H9 (cell line): Measurements from ENCODE around the gene CLMP. TPM values are rescaled to one million over a fixed set of nuclear protein-coding genes. Genes with fewer than 3 reads are reported as not detected.

Source experiments
- DNase-seq: peaks from one replicate; pipeline ENCODE4 v3.0.0-alpha.2; 2017
- H2AFZ ChIP-seq: one replicate; pipeline ENCODE4 v1.6.1; 2013; ENCODE audit warnings: mild to moderate bottlenecking, low read length, control low read depth, moderate library complexity
- H2AK5ac ChIP-seq: 2 replicates; pipeline ENCODE4 v1.6.1; 2013; ENCODE audit warnings: low read length, control low read depth, mixed read lengths; ENCODE audit not compliant: insufficient read length
- H2BK120ac ChIP-seq: one replicate; pipeline ENCODE4 v1.6.1; 2013; ENCODE audit warnings: low read depth, mild to moderate bottlenecking, low read length, control low read depth, inconsistent platforms; ENCODE audit not compliant: poor library complexity, severe bottlenecking
- H2BK12ac ChIP-seq: 2 replicates; pipeline ENCODE4 v1.6.1; 2013; ENCODE audit warnings: low read length, control low read depth, mixed read lengths, low read depth; ENCODE audit not compliant: insufficient read length
- H2BK15ac ChIP-seq: 2 replicates; pipeline ENCODE4 v1.6.1; 2013; ENCODE audit warnings: low read depth, low read length, control low read depth
- H2BK20ac ChIP-seq: one replicate; pipeline ENCODE4 v1.6.1; 2013; ENCODE audit warnings: low read depth, mild to moderate bottlenecking, low read length, control low read depth, inconsistent platforms; ENCODE audit not compliant: poor library complexity, severe bottlenecking
- H2BK5ac ChIP-seq: 2 replicates; pipeline ENCODE4 v1.6.1; 2013; ENCODE audit warnings: low read length, control low read depth, mixed read lengths; ENCODE audit not compliant: insufficient read length
- H3K14ac ChIP-seq: 2 replicates; pipeline ENCODE4 v1.6.1; 2013; ENCODE audit warnings: low read length, control low read depth; ENCODE audit not compliant: insufficient read depth
- H3K18ac ChIP-seq: 2 replicates; pipeline ENCODE4 v1.6.1; 2013; ENCODE audit warnings: low read depth, mild to moderate bottlenecking, mixed read lengths, low read length, control low read depth; ENCODE audit not compliant: insufficient read length
- H3K23ac ChIP-seq: 2 replicates; pipeline ENCODE4 v1.6.1; 2013; ENCODE audit warnings: low read length, control low read depth, mixed read lengths, low read depth; ENCODE audit not compliant: insufficient read length
- H3K23me2 ChIP-seq: 2 replicates; pipeline ENCODE4 v1.6.1; 2013; ENCODE audit warnings: low read depth, mild to moderate bottlenecking, mixed read lengths, low read length, control low read depth; ENCODE audit not compliant: insufficient read length, poor library complexity, severe bottlenecking
- H3K27ac ChIP-seq: 2 replicates; pipeline ENCODE4 v1.5.1; 2013; ENCODE audit warnings: low read length, control low read depth, mixed read lengths, low read depth; ENCODE audit not compliant: insufficient read length
- H3K27me3 ChIP-seq: 2 replicates; pipeline ENCODE4 v1.6.1; 2013; ENCODE audit warnings: low read length, control low read depth, inconsistent platforms; ENCODE audit not compliant: insufficient read depth
- H3K4ac ChIP-seq: 2 replicates; pipeline ENCODE4 v1.6.1; 2013; ENCODE audit warnings: low read depth, mild to moderate bottlenecking, control low read depth, inconsistent platforms, low read length, moderate library complexity
- H3K4me1 ChIP-seq: 2 replicates; pipeline ENCODE4 v1.6.1; 2013; ENCODE audit warnings: low read length, control low read depth, inconsistent platforms; ENCODE audit not compliant: insufficient read depth
- H3K4me2 ChIP-seq: 2 replicates; pipeline ENCODE4 v1.6.1; 2013; ENCODE audit warnings: low read length, control low read depth, mixed read lengths; ENCODE audit not compliant: insufficient read length, insufficient read depth
- H3K56ac ChIP-seq: 2 replicates; pipeline ENCODE4 v1.6.1; 2013; ENCODE audit warnings: low read depth, mild to moderate bottlenecking, mixed read lengths, low read length, control low read depth; ENCODE audit not compliant: insufficient read length
- H3K79me1 ChIP-seq: 2 replicates; pipeline ENCODE4 v1.6.1; 2013; ENCODE audit warnings: low read depth, mild to moderate bottlenecking, moderate library complexity, low read length, control low read depth, inconsistent platforms; ENCODE audit not compliant: insufficient read depth, poor library complexity, severe bottlenecking
- H3K79me2 ChIP-seq: 2 replicates; pipeline ENCODE4 v1.6.1; 2013; ENCODE audit warnings: low read length, control low read depth, inconsistent platforms; ENCODE audit not compliant: insufficient read depth
- H3K9ac ChIP-seq: 2 replicates; pipeline ENCODE4 v1.6.1; 2013; ENCODE audit warnings: low read length, control low read depth, mixed read lengths; ENCODE audit not compliant: insufficient read length; ENCODE audit errors: extremely low read depth
- H3K9me3 ChIP-seq: one replicate; pipeline ENCODE4 v1.6.1; 2013; ENCODE audit warnings: low read depth, low read length, inconsistent platforms; ENCODE audit not compliant: control insufficient read depth
- H3T11ph ChIP-seq: one replicate; pipeline ENCODE4 v1.6.1; 2013; ENCODE audit warnings: mild to moderate bottlenecking, low read length, control low read depth, inconsistent platforms
- H4K20me1 ChIP-seq: one replicate; pipeline ENCODE4 v1.6.1; 2013; ENCODE audit not compliant: control insufficient read depth, insufficient read length, insufficient read depth
- H4K5ac ChIP-seq: 2 replicates; pipeline ENCODE4 v1.6.1; 2013; ENCODE audit warnings: low read depth, mild to moderate bottlenecking, mixed read lengths, low read length, control low read depth; ENCODE audit not compliant: insufficient read length
- H4K8ac ChIP-seq: replicated peaks from 2 replicates; pipeline ENCODE4 v1.6.1; 2013; ENCODE audit warnings: low read length, control low read depth, mixed read lengths, low read depth; ENCODE audit not compliant: insufficient read length
- H4K91ac ChIP-seq: 2 replicates; pipeline ENCODE4 v1.6.1; 2013; ENCODE audit warnings: low read depth, mild to moderate bottlenecking, moderate library complexity, mixed read lengths, low read length, control low read depth; ENCODE audit not compliant: insufficient read length
- H3K27ac Mint-ChIP-seq, 3 experiments: 2 replicates in 2 of 3; 3 replicates in 1 of 3; pipeline ENCODE4 v1.8.0; 2020 to 2021; ENCODE audit warnings: mixed read lengths in 3 of 3, mild to moderate bottlenecking in 1 of 3, moderate library complexity in 1 of 3
- H3K27me3 Mint-ChIP-seq: 2 replicates; pipeline ENCODE4 v1.8.0; 2021; ENCODE audit warnings: low read depth, mild to moderate bottlenecking, moderate library complexity, mixed read lengths
- H3K36me3 Mint-ChIP-seq, 3 experiments: 2 replicates in 2 of 3; 3 replicates in 1 of 3; pipeline ENCODE4 v1.8.0; 2020 to 2021; ENCODE audit warnings: low read depth in 3 of 3, mixed read lengths in 3 of 3; ENCODE audit not compliant: insufficient read depth in 1 of 3
- H3K4me1 Mint-ChIP-seq, 2 experiments: 2 replicates each; pipeline ENCODE4 v1.8.0; 2020; ENCODE audit warnings: mixed read lengths in 2 of 2
- H3K4me3 Mint-ChIP-seq, 2 experiments: 2 replicates in 1 of 2; 3 replicates in 1 of 2; pipeline ENCODE4 v1.8.0; 2020 to 2021; ENCODE audit warnings: mild to moderate bottlenecking in 2 of 2, mixed read lengths in 2 of 2, moderate library complexity in 1 of 2
- H3K9me3 Mint-ChIP-seq, 2 experiments: 2 replicates in 1 of 2; 3 replicates in 1 of 2; pipeline ENCODE4 v1.8.0; 2020; ENCODE audit warnings: mild to moderate bottlenecking in 2 of 2, mixed read lengths in 2 of 2, moderate library complexity in 1 of 2
- CTCF ChIP-seq: fragments of 200-600 bp; sonication (generic); conservative IDR thresholded peaks from 3 replicates; pipeline ENCODE4 v1.8.0; 2021; ENCODE audit warnings: antibody characterized with exemption, mild to moderate bottlenecking
- WGBS: extraction: QIAGEN DNeasy Blood & Tissue Kit; methylation state at CpG from one replicate; pipeline ENCODE4 v1.1.7; 2013; ENCODE audit warnings: missing lambda C conversion rate, low lambda C conversion rate, mixed read lengths; ENCODE audit not compliant: insufficient read length; ENCODE audit errors: extremely low coverage; 5-methylcytosine and 5-hydroxymethylcytosine counted together
- total RNA-seq: library from RNA; stranded (reverse); gene quantifications from 2 replicates; pipeline ENCODE4 v1.2.1, GENCODE V29; 2021

Gene CLMP
- total RNA-seq, 1 experiment from 2014 or later = 13.8 TPM

GRCh38 chr11:123145220-123145619 lies 49.8 kb downstream of the CLMP start:
- Mint-ChIP-seq H3K27ac (no peak overlapping the region), H3K9me3 (no peaks in the 10 kb centered on the region), H3K27me3 (peaks cover 1% of the 10 kb centered on the region; the same call in 1 of the 2 replicates), H3K36me3 (peaks cover 0 to 3% (median 2%) of the 10 kb centered on the region in 3 experiments; a peak in 2 of 7 replicates), H3K4me1 (peaks cover 11 to 15% of the 10 kb centered on the region in 2 experiments), H3K4me3 (no peak overlapping the region)
- Histone ChIP-seq H4K8ac (no peak overlapping the region), H3K56ac (no peak overlapping the region), H3K14ac (no peak overlapping the region), H3K9me3 (no peaks in the 10 kb centered on the region), H2BK120ac (no peak overlapping the region), H2BK5ac (no peak overlapping the region), H3K4me2 (no peak overlapping the region), H3T11ph (no peak overlapping the region), H4K91ac (no peak overlapping the region), H2BK20ac (no peak overlapping the region), H3K79me2 (no peaks in the 10 kb centered on the region), H3K18ac (no peak overlapping the region), H3K4ac (no peak overlapping the region), H2AK5ac (no peak overlapping the region), H4K5ac (no peak overlapping the region), H3K79me1 (no peaks in the 10 kb centered on the region), H3K9ac (no peak overlapping the region), H3K23ac (no peak overlapping the region), H2BK12ac (no peak overlapping the region), H3K27ac (no peak overlapping the region), H3K27me3 (no peaks in the 10 kb centered on the region), H2BK15ac (no peak overlapping the region), H3K4me1 (no peaks in the 10 kb centered on the region), H4K20me1 (no peaks in the 10 kb centered on the region), H2AFZ (no peak overlapping the region), H3K23me2 (no peaks in the 10 kb centered on the region)
- no peak for DNase-seq
- no CpG with 5 or more reads among the region's 13 CpGs for WGBS
- TF ChIP-seq CTCF = no peak
